Tibial nerve (tissue), 4 donors: ENCODE results near the gene SLC25A39. TPM values are rescaled to one million over a fixed set of nuclear protein-coding genes. Genes with fewer than 3 reads are reported as not detected.

Experiments used
- DNase-seq, 2 donors: peaks; one replicate each; pipeline ENCODE4 v3.0.0-alpha.2; 2019; ENCODE audit warnings: low spot score in 2 of 2
- H3K27ac ChIP-seq, 4 donors: fragments of 200-600 bp; sonication (generic) in 3 of 4; one replicate each; pipeline ENCODE4 v1.5.1; 2017 to 2019; ENCODE audit warnings: mild to moderate bottlenecking in 1 of 4
- H3K27me3 ChIP-seq, 2 donors: fragments of 200-600 bp; sonication (generic) in 1 of 2; one replicate each; pipeline versions ENCODE4 v1.5.1 to v1.6.0; 2017 to 2019
- H3K36me3 ChIP-seq, 3 donors: fragments of 200-600 bp; sonication (generic); one replicate each; pipeline ENCODE4 v1.5.1; 2018 to 2019
- H3K4me1 ChIP-seq, 4 donors: fragments of 200-600 bp; sonication (generic) in 3 of 4; one replicate each; pipeline ENCODE4 v1.5.1; 2017 to 2019
- H3K4me3 ChIP-seq, 4 donors: fragments of 200-600 bp; sonication (generic) in 3 of 4; one replicate each; pipeline ENCODE4 v1.5.1; 2017 to 2019; ENCODE audit warnings: mild to moderate bottlenecking in 1 of 4, moderate library complexity in 1 of 4
- H3K9me3 ChIP-seq, 4 donors: fragments of 200-600 bp; sonication (generic) in 3 of 4; one replicate each; pipeline ENCODE4 v1.5.1; 2017 to 2019
- EP300 ChIP-seq, 2 donors: sonication (generic); formaldehyde crosslinking; IDR thresholded peaks; one replicate each; pipeline ENCODE4 v1.6.1; 2017; ENCODE audit warnings: antibody characterized with exemption in 2 of 2, mild to moderate bottlenecking in 1 of 2
- POLR2A ChIP-seq, 2 donors: fragments of 450-650 bp; IDR thresholded peaks; one replicate each; pipeline ENCODE4 v1.6.1; 2017; ENCODE audit warnings: antibody characterized with exemption in 2 of 2, mild to moderate bottlenecking in 2 of 2, moderate library complexity in 2 of 2
- WGBS, 2 donors: methylation state at CpG; one replicate each; pipeline ENCODE4 v1.1.5; 2018; 5-methylcytosine and 5-hydroxymethylcytosine counted together
- total RNA-seq, 4 donors: library from RNA; depleted of rRNA; stranded (reverse); fragments of >200 nt; gene quantifications; one replicate each; pipeline ENCODE4 v1.1.0, GENCODE V29; 2016
- TF ChIP-seq, protein P1 (sequence below), 5 experiments: fragments of 200-600 bp in 3 of 5; fragments of 450-650 bp in 2 of 5; sonication (generic) in 3 of 5; IDR thresholded peaks; one replicate each; pipeline ENCODE4 v1.5.1; 2016 to 2019; ENCODE audit warnings: antibody characterized with exemption in 5 of 5, mild to moderate bottlenecking in 3 of 5, moderate library complexity in 2 of 5

SLC25A39 gene
- total RNA-seq, 4 donors from 2014 or later: 51.3 to 99.0 (median 70.9) TPM

DNA sequence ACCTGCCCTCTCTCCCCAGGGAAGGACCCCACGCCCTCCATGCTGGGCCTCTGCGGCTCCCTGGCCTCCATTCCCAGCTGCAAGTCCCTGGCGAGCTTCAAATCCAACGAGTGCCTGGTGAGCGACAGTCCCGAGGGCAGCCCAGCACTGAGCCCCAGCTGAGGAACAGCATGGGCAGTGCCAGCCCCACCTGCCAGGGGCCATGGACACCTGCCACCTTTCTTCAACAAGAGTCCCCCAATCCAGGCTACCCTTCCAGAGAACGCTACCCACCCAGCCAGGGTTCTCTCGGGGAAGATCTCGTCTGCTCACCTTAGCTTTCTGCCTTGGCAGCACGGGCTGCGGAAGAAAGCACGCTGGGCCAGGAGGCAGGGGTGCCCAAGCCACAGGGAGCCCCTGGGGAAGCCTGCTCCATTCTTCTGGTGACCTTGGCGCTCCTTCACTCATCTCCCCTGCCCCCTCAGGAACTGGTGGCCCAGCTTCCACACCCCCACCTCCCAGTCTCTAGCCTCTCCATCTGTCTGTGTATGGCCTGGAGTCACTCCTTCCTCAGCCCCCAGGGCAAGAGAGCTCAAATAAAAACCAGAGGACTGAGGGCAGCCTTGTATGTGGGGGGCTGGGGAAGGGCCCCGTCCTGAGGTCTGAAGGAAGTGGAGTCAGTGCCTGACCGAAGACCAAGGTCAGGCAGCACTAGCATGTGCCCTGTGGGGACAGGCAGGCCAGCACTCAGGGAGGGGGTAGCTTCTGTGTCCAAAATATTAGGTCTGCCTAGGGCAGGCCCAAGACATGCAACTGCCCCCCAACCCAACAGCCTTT is 6.3 kb downstream of the SLC25A39 start:
- Histone ChIP-seq H3K36me3 (peaks cover 0 to 41% (median 7%) of the 10 kb centered on the region in 3 donors), H3K4me3 (no peak overlapping the region), H3K9me3 (no peaks in the 10 kb centered on the region), H3K27me3 (peaks cover 3 to 47% of the 10 kb centered on the region in 2 donors), H3K27ac (no peak overlapping the region), H3K4me1 (peaks cover 0 to 25% (median 10%) of the 10 kb centered on the region in 4 donors)
- DNase-seq: no peak
- 80 to 86% methylated on average over 14 to 15 of the region's 15 CpGs for WGBS, 2 donors
- TF ChIP-seq POLR2A (IDR thresholded peaks at IDR 0.05) (no peak), EP300 (IDR thresholded peaks at IDR 0.05) (no peak)
- TF ChIP-seq, protein P1, sequence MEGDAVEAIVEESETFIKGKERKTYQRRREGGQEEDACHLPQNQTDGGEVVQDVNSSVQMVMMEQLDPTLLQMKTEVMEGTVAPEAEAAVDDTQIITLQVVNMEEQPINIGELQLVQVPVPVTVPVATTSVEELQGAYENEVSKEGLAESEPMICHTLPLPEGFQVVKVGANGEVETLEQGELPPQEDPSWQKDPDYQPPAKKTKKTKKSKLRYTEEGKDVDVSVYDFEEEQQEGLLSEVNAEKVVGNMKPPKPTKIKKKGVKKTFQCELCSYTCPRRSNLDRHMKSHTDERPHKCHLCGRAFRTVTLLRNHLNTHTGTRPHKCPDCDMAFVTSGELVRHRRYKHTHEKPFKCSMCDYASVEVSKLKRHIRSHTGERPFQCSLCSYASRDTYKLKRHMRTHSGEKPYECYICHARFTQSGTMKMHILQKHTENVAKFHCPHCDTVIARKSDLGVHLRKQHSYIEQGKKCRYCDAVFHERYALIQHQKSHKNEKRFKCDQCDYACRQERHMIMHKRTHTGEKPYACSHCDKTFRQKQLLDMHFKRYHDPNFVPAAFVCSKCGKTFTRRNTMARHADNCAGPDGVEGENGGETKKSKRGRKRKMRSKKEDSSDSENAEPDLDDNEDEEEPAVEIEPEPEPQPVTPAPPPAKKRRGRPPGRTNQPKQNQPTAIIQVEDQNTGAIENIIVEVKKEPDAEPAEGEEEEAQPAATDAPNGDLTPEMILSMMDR (IDR thresholded peaks at IDR 0.05): no peak

DNA sequence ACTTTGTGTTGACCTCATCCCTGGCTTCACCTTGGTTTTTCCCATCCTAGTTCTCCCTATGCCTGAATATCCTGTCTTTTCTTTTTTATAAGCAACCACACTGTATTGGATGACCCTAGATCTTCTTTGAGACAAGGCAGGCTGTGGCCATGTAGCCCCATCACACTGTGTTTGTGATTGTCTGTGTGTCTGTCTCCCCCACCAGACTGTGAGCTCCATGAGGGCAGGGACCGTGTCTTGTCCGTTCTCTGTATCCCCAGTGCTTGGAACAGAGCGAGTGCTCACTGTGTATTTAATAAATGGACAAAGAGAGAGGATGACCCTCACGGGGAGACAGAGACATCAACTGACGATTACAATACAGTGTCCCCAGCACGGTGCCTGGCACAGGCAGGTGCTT is 7.1 kb downstream of the SLC25A39 start:
- H3K36me3 ChIP-seq: peaks cover 0 to 39% (median 7%) of the 10 kb centered on the region in 3 donors
- H3K27me3 ChIP-seq: peaks cover 3 to 55% of the 10 kb centered on the region in 2 donors
- TF ChIP-seq, protein P1 (IDR thresholded peaks at IDR 0.05): no peak
- no peak for TF ChIP-seq EP300 (IDR thresholded peaks at IDR 0.05)
- TF ChIP-seq POLR2A (IDR thresholded peaks at IDR 0.05): no peak
- H3K27ac ChIP-seq: no peak overlapping the region
- WGBS, 2 donors: 80 to 83% methylated on average over 6 of the region's 6 CpGs
- no peaks in the 10 kb centered on the region for H3K9me3 ChIP-seq
- H3K4me1 ChIP-seq: peaks cover 0 to 18% (median 4%) of the 10 kb centered on the region in 4 donors
- no peak for DNase-seq
- H3K4me3 ChIP-seq: no peak overlapping the region

GRCh38 chr17:44315760-44316731 is 8.6 kb downstream of the SLC25A39 start:
- Histone ChIP-seq H3K27ac (no peak overlapping the region), H3K4me3 (no peak overlapping the region), H3K4me1 (peaks cover 0 to 14% (median 3%) of the 10 kb centered on the region in 4 donors), H3K36me3 (peaks cover 0 to 24% (median 2%) of the 10 kb centered on the region in 3 donors), H3K27me3 (peaks cover 3 to 64% of the 10 kb centered on the region in 2 donors), H3K9me3 (no peaks in the 10 kb centered on the region)
- DNase-seq: no peak
- TF ChIP-seq POLR2A (IDR thresholded peaks at IDR 0.05): no peak
- WGBS, 2 donors: 6 to 9% methylated on average over 38 of the region's 38 CpGs

GRCh38 chr17:44314869-44315661 is 9.6 kb downstream of the SLC25A39 start:
- Histone ChIP-seq H3K27me3 (peaks cover 3 to 64% of the 10 kb centered on the region in 2 donors), H3K9me3 (no peaks in the 10 kb centered on the region), H3K4me3 (peak overlapping the region in 2 of 4 donors; percentile 21 to 32), H3K36me3 (peaks cover 0 to 14% (median 0%) of the 10 kb centered on the region in 3 donors), H3K4me1 (peaks cover 0 to 14% (median 3%) of the 10 kb centered on the region in 4 donors), H3K27ac (no peak overlapping the region)
- DNase-seq: no peak
- WGBS, 2 donors: 1 to 5% methylated on average over 25 to 28 of the region's 81 CpGs
- TF ChIP-seq EP300 (IDR thresholded peaks at IDR 0.05): no peak
- TF ChIP-seq POLR2A (IDR thresholded peaks at IDR 0.05): no peak
- TF ChIP-seq, protein P1 (IDR thresholded peaks at IDR 0.05): no peak

- H3K9me3 ChIP-seq: no peaks in the 10 kb centered on the region
- no peak overlapping the region for H3K27ac ChIP-seq
- no peak for DNase-seq
- peaks cover 3 to 64% of the 10 kb centered on the region in 2 donors for H3K27me3 ChIP-seq
- H3K4me1 ChIP-seq: peaks cover 0 to 14% (median 3%) of the 10 kb centered on the region in 4 donors
- H3K36me3 ChIP-seq: peaks cover 0 to 9% (median 0%) of the 10 kb centered on the region in 3 donors
- H3K4me3 ChIP-seq: no peak overlapping the region
- WGBS, 2 donors: 14 to 28% methylated on average over 10 of the region's 11 CpGs
- TF ChIP-seq, protein P1 (IDR thresholded peaks at IDR 0.05): no peak
- TF ChIP-seq EP300 (IDR thresholded peaks at IDR 0.05) (no peak), POLR2A (IDR thresholded peaks at IDR 0.05) (no peak)
Observed at GRCh38 chr17:44314524-44314868, 10.1 kb downstream of the SLC25A39 start.
